Measurements from ENCODE around the gene C10orf71. TPM values are rescaled to one million over a fixed set of nuclear protein-coding genes. Genes with fewer than 3 reads are reported as not detected.

C10orf71 gene
- total RNA-seq, 1 donor from 2014 or later, result not detected

DNA sequence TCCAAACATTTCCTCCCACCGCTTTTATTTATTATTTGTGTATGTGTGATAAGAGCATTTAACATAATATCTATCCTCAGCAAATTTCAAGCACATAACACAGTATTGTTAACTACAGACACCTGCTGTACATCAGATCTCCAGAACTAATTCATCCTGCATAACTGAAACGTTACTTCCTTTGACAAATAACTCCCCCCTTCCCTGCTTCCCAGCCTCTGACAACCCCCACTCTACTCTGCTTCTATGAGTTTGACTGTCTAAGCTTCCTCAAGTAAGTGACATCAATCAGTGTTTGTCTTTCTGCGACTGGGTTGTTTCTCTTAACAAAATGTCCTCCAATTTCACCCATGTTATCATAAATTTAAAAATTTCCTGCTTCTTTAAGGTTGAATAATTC lies 22.1 kb downstream of the C10orf71 start:
- Histone ChIP-seq H3K27ac (ENCODE audit: low read depth, low read length) (no peak overlapping the region), H3K4me1 (ENCODE audit: insufficient read depth, low read length) (no peaks in the 10 kb centered on the region), H3K27me3 (ENCODE audit: insufficient read depth, low read length) (no peaks in the 10 kb centered on the region), H3K9me3 (ENCODE audit: insufficient read depth, low read depth, low read length) (no peaks in the 10 kb centered on the region), H4K20me1 (ENCODE audit: insufficient read depth, low read length) (no peaks in the 10 kb centered on the region), H3K9ac (ENCODE audit: low read length) (no peak overlapping the region), H3K79me2 (ENCODE audit: insufficient read depth, low read length) (no peaks in the 10 kb centered on the region), H2AFZ (ENCODE audit: low read depth, low read length) (no peak overlapping the region), H3K36me3 (ENCODE audit: insufficient read depth, low read length) (no peaks in the 10 kb centered on the region), H3K4me2 (ENCODE audit: low read length) (no peak overlapping the region), H3K4me3 (ENCODE audit: insufficient read depth, low read depth, low read length) (no peak overlapping the region)
- H3K27ac Mint-ChIP-seq (ENCODE audit: unreplicated experiment), result no peak overlapping the region
- H3K36me3 Mint-ChIP-seq (ENCODE audit: low read depth, unreplicated experiment), result no peaks in the 10 kb centered on the region
- DNase-seq (ENCODE audit: low read depth), result no peak
- peaks cover 2% of the 10 kb centered on the region for H3K9me3 Mint-ChIP-seq (ENCODE audit: unreplicated experiment)
- TF ChIP-seq EZH2 (IDR thresholded peaks at IDR 0.05; ENCODE audit: insufficient read depth, low read length), result no peak
- TF ChIP-seq, protein P1, sequence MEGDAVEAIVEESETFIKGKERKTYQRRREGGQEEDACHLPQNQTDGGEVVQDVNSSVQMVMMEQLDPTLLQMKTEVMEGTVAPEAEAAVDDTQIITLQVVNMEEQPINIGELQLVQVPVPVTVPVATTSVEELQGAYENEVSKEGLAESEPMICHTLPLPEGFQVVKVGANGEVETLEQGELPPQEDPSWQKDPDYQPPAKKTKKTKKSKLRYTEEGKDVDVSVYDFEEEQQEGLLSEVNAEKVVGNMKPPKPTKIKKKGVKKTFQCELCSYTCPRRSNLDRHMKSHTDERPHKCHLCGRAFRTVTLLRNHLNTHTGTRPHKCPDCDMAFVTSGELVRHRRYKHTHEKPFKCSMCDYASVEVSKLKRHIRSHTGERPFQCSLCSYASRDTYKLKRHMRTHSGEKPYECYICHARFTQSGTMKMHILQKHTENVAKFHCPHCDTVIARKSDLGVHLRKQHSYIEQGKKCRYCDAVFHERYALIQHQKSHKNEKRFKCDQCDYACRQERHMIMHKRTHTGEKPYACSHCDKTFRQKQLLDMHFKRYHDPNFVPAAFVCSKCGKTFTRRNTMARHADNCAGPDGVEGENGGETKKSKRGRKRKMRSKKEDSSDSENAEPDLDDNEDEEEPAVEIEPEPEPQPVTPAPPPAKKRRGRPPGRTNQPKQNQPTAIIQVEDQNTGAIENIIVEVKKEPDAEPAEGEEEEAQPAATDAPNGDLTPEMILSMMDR (IDR thresholded peaks at IDR 0.05; ENCODE audit: insufficient read depth, low read depth, low read length), result no peak
- H3K4me3 Mint-ChIP-seq (ENCODE audit: unreplicated experiment), result no peak overlapping the region
- H3K4me1 Mint-ChIP-seq (ENCODE audit: low read depth, unreplicated experiment), result no peaks in the 10 kb centered on the region
- H3K27me3 Mint-ChIP-seq (ENCODE audit: low read depth, unreplicated experiment), result peaks cover 39% of the 10 kb centered on the region
- no peak for FAIRE-seq

GRCh38 chr10:49322371-49323170 lies 23.6 kb downstream of the C10orf71 start:
- Histone ChIP-seq H3K9ac (ENCODE audit: low read length) (no peak overlapping the region), H3K4me2 (ENCODE audit: low read length) (no peak overlapping the region), H3K4me1 (ENCODE audit: insufficient read depth, low read length) (no peaks in the 10 kb centered on the region), H3K4me3 (ENCODE audit: insufficient read depth, low read depth, low read length) (no peak overlapping the region), H3K27ac (ENCODE audit: low read depth, low read length) (no peak overlapping the region), H3K27me3 (ENCODE audit: insufficient read depth, low read length) (no peaks in the 10 kb centered on the region), H3K36me3 (ENCODE audit: insufficient read depth, low read length) (no peaks in the 10 kb centered on the region), H2AFZ (ENCODE audit: low read depth, low read length) (no peak overlapping the region), H3K9me3 (ENCODE audit: insufficient read depth, low read depth, low read length) (no peaks in the 10 kb centered on the region), H3K79me2 (ENCODE audit: insufficient read depth, low read length) (no peaks in the 10 kb centered on the region), H4K20me1 (ENCODE audit: insufficient read depth, low read length) (no peaks in the 10 kb centered on the region)
- Mint-ChIP-seq H3K36me3 (ENCODE audit: low read depth, unreplicated experiment) (no peaks in the 10 kb centered on the region), H3K4me3 (ENCODE audit: unreplicated experiment) (no peak overlapping the region), H3K27me3 (ENCODE audit: low read depth, unreplicated experiment) (peaks cover 42% of the 10 kb centered on the region), H3K9me3 (ENCODE audit: unreplicated experiment) (peaks cover 2% of the 10 kb centered on the region), H3K4me1 (ENCODE audit: low read depth, unreplicated experiment) (no peaks in the 10 kb centered on the region), H3K27ac (ENCODE audit: unreplicated experiment) (no peak overlapping the region)
- FAIRE-seq (no peak), DNase-seq (ENCODE audit: low read depth) (no peak)
- no peak for TF ChIP-seq EZH2 (IDR thresholded peaks at IDR 0.05; ENCODE audit: insufficient read depth, low read length)
- TF ChIP-seq, protein P1 (IDR thresholded peaks at IDR 0.05; ENCODE audit: insufficient read depth, low read depth, low read length), result no peak

Data from astrocyte (in vitro differentiated cells and primary cell).